ENCODE data around the gene OR2T2. TPM values are rescaled to one million over a fixed set of nuclear protein-coding genes. Genes with fewer than 3 reads are reported as not detected.
"Not testable (repeated sequence)": the region's sequence is repeated elsewhere in the genome, so short reads cannot be mapped to it uniquely, and the experiment has no call there.

Gene OR2T2
- total RNA-seq, 1 donor: not detected

- H3K9me3 ChIP-seq (ENCODE audit: low read depth, low read length); H3K4me2 ChIP-seq (ENCODE audit: insufficient read depth, low read length); H3K4me3 ChIP-seq (ENCODE audit: insufficient read depth, low read length); H3K27me3 ChIP-seq (ENCODE audit: insufficient read depth, low read length); H4K20me1 ChIP-seq (ENCODE audit: insufficient read depth, low read length); H3K79me2 ChIP-seq (ENCODE audit: insufficient read depth, low read length); H2AFZ ChIP-seq (ENCODE audit: low read length); DNase-seq (ENCODE audit: insufficient read length, low spot score, missing footprints); H3K27ac ChIP-seq (ENCODE audit: low read depth, low read length); H3K36me3 ChIP-seq (ENCODE audit: insufficient read depth, low read length); H3K4me1 ChIP-seq (ENCODE audit: insufficient read depth, low read length): not testable (repeated sequence)
These were observed 4.5 kb downstream of the OR2T2 start for GRCh38 chr1:248449821-248450465.

- not testable (repeated sequence) for H3K4me1 ChIP-seq (ENCODE audit: insufficient read depth, low read length); H3K36me3 ChIP-seq (ENCODE audit: insufficient read depth, low read length); H3K79me2 ChIP-seq (ENCODE audit: insufficient read depth, low read length); H2AFZ ChIP-seq (ENCODE audit: low read length); H3K4me2 ChIP-seq (ENCODE audit: insufficient read depth, low read length); H3K27me3 ChIP-seq (ENCODE audit: insufficient read depth, low read length); H3K27ac ChIP-seq (ENCODE audit: low read depth, low read length); DNase-seq (ENCODE audit: insufficient read length, low spot score, missing footprints); H4K20me1 ChIP-seq (ENCODE audit: insufficient read depth, low read length); H3K4me3 ChIP-seq (ENCODE audit: insufficient read depth, low read length); H3K9me3 ChIP-seq (ENCODE audit: low read depth, low read length)
These were observed 5.2 kb downstream of the OR2T2 start for GRCh38 chr1:248450466-248451145.

- H2AFZ ChIP-seq (ENCODE audit: low read length); H3K9me3 ChIP-seq (ENCODE audit: low read depth, low read length); H3K4me3 ChIP-seq (ENCODE audit: insufficient read depth, low read length); H3K27me3 ChIP-seq (ENCODE audit: insufficient read depth, low read length); DNase-seq (ENCODE audit: insufficient read length, low spot score, missing footprints); H4K20me1 ChIP-seq (ENCODE audit: insufficient read depth, low read length); H3K4me2 ChIP-seq (ENCODE audit: insufficient read depth, low read length); H3K4me1 ChIP-seq (ENCODE audit: insufficient read depth, low read length); H3K36me3 ChIP-seq (ENCODE audit: insufficient read depth, low read length); H3K27ac ChIP-seq (ENCODE audit: low read depth, low read length); H3K79me2 ChIP-seq (ENCODE audit: insufficient read depth, low read length): not testable (repeated sequence)
These were observed 8.2 kb downstream of the OR2T2 start for GRCh38 chr1:248453619-248454018.

- H3K36me3 ChIP-seq (ENCODE audit: insufficient read depth, low read length); H3K4me1 ChIP-seq (ENCODE audit: insufficient read depth, low read length); H4K20me1 ChIP-seq (ENCODE audit: insufficient read depth, low read length); H3K4me3 ChIP-seq (ENCODE audit: insufficient read depth, low read length); DNase-seq (ENCODE audit: insufficient read length, low spot score, missing footprints); H3K4me2 ChIP-seq (ENCODE audit: insufficient read depth, low read length); H2AFZ ChIP-seq (ENCODE audit: low read length); H3K27ac ChIP-seq (ENCODE audit: low read depth, low read length); H3K79me2 ChIP-seq (ENCODE audit: insufficient read depth, low read length); H3K9me3 ChIP-seq (ENCODE audit: low read depth, low read length); H3K27me3 ChIP-seq (ENCODE audit: insufficient read depth, low read length): not testable (repeated sequence)
These were observed 9.6 kb downstream of the OR2T2 start for GRCh38 chr1:248455045-248455444.

GRCh38 chr1:248456635-248457034 is 11.2 kb downstream of the OR2T2 start:
- not testable (repeated sequence) for H2AFZ ChIP-seq (ENCODE audit: low read length); H3K36me3 ChIP-seq (ENCODE audit: insufficient read depth, low read length); H3K79me2 ChIP-seq (ENCODE audit: insufficient read depth, low read length); H3K4me1 ChIP-seq (ENCODE audit: insufficient read depth, low read length); DNase-seq (ENCODE audit: insufficient read length, low spot score, missing footprints); H3K9me3 ChIP-seq (ENCODE audit: low read depth, low read length); H3K27me3 ChIP-seq (ENCODE audit: insufficient read depth, low read length); H4K20me1 ChIP-seq (ENCODE audit: insufficient read depth, low read length); H3K4me3 ChIP-seq (ENCODE audit: insufficient read depth, low read length); H3K4me2 ChIP-seq (ENCODE audit: insufficient read depth, low read length); H3K27ac ChIP-seq (ENCODE audit: low read depth, low read length)

GRCh38 chr1:248459117-248459516 is 13.7 kb downstream of the OR2T2 start:
- H3K27ac ChIP-seq (ENCODE audit: low read depth, low read length); H2AFZ ChIP-seq (ENCODE audit: low read length); H3K27me3 ChIP-seq (ENCODE audit: insufficient read depth, low read length); H4K20me1 ChIP-seq (ENCODE audit: insufficient read depth, low read length); H3K4me1 ChIP-seq (ENCODE audit: insufficient read depth, low read length); H3K9me3 ChIP-seq (ENCODE audit: low read depth, low read length); H3K79me2 ChIP-seq (ENCODE audit: insufficient read depth, low read length); DNase-seq (ENCODE audit: insufficient read length, low spot score, missing footprints); H3K4me2 ChIP-seq (ENCODE audit: insufficient read depth, low read length); H3K4me3 ChIP-seq (ENCODE audit: insufficient read depth, low read length); H3K36me3 ChIP-seq (ENCODE audit: insufficient read depth, low read length): not testable (repeated sequence)

Data from osteoblast (primary cell).